ENCODE measurements around the gene LYZL6. TPM values are rescaled to one million over a fixed set of nuclear protein-coding genes. Genes with fewer than 3 reads are reported as not detected.

LYZL6 gene, protein sequence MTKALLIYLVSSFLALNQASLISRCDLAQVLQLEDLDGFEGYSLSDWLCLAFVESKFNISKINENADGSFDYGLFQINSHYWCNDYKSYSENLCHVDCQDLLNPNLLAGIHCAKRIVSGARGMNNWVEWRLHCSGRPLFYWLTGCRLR
- not detected for total RNA-seq
- long read RNA-seq = 0 reads

DNA sequence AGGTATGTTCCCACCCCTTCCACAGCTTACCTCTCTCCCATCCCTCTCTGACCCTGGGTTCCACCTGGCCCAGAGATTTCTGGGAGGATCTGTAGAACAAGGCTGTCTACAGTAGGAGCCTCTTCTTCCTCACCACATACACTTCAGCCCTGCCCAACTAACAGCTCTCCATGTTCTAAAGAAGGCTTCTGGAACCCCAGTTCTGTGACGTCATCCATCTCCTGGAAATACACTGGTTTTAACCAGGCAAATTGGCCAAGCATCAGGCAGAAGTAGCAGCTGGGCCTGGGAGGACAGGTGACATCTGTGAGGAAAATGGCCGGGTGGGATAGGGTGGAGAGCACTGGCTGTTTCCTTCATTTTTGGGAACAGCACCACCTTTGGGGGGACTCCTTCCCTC is at the start of gene LYZL6:
LYZL6 (minus strand) TSS at position 177 of the 400 bp plus-strand sequence. CDS start 4,357 bp downstream, outside the sequence.
- intact Hi-C loops (cut with DNase I) = no loop called here
- DNase-seq (no peak), ATAC-seq (ENCODE audit: poor library complexity) (no peak)

DNA sequence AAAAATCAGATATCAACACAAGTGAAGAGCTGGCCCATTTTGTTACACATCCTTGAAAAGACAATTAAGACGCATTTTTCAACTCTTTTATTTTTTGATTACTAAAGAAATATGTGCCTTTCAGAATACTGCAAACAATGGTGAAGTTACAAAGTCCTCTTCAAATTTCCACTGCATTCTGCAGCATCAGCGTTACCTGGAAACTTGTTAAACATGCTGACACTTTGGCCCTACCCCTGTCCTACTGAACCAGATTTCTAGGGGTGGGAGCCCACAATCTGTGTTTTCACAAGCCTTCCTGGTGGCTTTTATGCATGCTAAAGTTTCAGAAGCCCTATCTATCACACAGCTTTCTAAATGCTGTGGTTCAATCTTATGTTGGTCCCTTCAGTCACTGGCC is 47.6 kb upstream of the LYZL6 start:
- DNase-seq = no peak
- ATAC-seq (ENCODE audit: poor library complexity) = no peak
- intact Hi-C loops (cut with DNase I) = no loop called here

DNA sequence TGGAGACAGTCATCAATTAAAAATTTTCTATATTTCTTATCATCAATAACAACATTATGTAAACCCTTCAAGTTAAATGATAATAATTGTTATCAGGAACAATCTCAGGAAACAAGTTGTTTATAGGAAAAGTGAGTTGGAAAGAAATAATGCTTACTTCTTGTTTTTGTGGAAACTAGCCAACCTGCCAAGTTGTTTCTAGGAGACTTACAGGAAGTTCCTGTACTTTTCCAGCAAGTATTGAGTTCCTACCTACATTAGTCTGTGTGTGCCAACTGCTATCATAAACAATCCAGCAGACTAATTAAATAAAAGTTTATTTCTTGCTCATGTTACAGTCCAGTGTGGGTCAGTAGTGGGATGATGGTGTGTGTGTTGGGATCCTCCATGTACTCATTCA is 44.7 kb upstream of the LYZL6 start:
- ATAC-seq (ENCODE audit: poor library complexity) = no peak
- intact Hi-C loops (cut with DNase I) = no loop called here
- no peak for DNase-seq

DNA sequence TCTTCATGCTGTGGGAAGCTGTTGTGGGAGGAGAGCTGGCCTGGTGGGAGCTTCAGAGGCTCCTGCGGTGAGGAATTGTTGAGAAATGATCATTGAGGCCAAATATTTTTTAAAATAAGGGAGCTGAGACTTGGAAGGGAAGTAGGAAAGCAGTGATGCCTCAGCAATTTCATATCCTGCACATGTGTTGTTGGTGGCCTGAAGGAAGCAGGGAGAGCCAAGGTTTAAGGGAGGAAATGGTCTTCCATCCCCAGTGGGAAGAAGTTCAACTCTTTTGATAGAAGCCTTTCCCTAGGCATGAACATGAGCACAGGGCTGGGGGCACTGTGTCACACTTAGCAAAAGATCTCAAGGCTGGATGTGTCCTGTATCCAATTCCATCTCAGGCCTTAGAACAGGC is 43.1 kb upstream of the LYZL6 start, which contains the start of gene CCL14:
CCL14 (minus strand) TSS at position 87 of the 400 bp plus-strand sequence; CDS start at position 7, 80 bp downstream.
- peak; percentile 29 for ATAC-seq (ENCODE audit: poor library complexity)
- intact Hi-C loops (cut with DNase I) = no loop called here
- no peak for DNase-seq

DNA sequence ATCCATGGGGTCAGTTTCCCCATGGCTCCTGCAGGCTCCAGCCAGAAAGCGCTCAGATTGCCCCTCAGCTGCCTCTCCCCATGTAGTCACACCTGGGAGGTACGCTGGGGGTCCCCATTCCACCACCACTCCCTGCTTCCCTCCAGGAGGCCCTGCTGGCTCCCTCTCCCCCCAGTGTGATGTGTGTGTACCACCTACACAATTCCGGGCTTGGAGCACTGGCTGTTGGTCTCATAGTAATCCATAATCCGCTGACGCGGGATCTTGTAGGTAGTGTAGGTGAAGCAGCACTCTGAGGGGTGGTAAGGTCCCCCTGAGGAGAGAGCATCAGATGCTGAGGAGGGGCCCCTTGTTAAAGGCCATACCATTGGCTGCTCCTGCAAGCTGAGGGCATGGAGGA is 40.6 kb upstream of the LYZL6 start:
- intact Hi-C loops (cut with DNase I) = no loop called here
- DNase-seq = no peak
- ATAC-seq (ENCODE audit: poor library complexity) = no peak

DNA sequence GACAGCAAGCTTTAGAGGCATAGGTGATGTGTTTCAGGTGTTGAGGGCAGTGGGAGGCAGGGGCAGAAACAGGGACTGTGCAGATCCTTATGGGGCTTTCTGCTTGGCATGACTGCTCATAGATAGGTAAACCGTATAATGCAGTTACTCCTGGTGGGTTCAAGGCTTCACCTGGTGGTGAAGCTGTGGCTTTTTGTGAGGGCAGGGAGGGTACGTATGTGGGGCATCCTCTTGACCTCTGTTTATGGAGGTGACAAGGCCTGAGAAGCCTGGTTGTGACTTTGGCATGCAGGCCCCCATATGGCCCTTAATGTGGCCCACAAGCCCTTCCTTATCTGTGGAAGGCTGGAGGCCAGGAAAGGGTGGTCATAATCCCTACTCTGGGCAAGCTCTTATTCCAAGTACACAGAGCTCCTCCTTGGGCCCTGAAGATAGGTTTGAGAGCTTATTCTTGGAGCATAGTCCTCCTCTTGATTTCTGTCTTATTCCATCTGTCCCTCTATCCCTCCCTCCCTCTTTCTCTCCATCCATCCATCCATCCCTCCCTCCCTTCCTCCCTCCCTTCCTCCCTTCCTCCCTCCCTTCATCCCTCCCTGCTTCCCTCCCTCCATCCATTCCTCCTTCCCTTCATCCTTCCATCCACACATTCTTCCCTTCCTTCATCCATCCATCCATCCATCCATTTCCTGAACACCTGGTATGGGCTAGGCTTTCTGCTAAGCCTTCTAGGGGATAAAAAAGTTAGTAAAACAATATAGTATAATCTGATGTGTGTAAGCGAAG is 39.1 kb upstream of the LYZL6 start:
- ATAC-seq (ENCODE audit: poor library complexity) (no peak), DNase-seq (no peak)
- intact Hi-C loops (cut with DNase I) = no loop called here

DNA sequence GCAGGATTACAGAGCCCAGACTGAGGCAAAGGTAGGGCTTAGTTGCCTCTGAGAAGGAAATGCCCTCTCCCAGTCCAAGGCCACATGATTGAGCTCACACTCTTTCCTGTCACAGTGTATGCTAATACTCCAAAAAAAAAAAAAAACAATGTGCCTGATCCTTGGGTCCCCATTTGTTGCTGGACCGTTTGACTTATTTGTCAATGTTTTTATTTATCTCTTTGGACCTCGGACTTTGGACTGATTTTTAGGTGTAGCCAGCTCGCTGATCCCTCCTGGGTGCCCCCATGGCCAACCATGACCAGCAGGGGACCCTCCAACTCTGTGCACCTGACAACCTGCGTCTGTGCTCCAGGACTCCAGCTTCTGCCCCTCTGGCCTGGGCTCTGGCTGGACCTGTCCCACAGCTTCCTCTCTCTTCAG is 38.4 kb upstream of the LYZL6 start:
- DNase-seq (no peak), ATAC-seq (ENCODE audit: poor library complexity) (no peak)
- intact Hi-C loops (cut with DNase I) = no loop called here

DNA sequence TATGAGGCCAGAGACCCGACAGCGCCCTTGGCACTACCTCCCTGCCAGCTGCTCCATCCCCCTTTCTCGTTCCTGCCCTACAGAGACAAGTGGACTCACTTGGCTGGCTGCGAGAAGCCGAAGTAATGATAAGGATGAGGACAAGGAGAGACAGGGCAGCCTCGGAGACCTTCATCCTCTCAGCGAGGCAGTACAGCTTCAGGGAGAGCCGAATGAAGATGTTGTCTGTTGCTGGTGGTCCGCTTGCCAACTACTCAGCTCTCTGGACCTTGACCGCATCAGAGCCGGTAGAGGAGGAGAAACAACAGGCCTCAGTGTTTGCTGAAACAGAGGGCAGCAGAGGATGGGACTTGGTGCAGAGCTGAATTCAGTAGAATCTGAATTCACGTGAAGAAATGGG is 37.7 kb upstream of the LYZL6 start, which contains the start of gene CCL16:
CCL16 (minus strand) TSS at position 252 of the 400 bp plus-strand sequence; CDS start at position 175, 77 bp downstream.
- no peak for DNase-seq

DNA sequence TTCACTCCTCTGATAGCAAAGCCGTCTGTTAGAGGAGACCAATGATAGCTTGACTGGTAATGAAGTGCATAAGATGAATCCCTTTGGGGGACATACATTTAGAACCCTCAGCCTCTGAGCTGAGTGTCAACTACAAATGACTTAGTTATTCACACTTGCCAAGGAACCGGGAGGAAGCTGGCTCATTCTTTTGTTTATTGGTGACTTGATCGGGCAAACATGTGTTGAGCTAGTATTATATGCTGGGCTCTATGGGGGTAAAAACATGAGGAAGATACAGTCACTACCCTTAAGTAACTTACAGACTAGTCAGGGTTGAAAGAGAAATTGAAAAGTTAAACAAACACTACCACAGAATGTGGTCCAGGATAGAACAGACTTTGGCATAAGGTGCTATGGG is 34.8 kb upstream of the LYZL6 start:
- intact Hi-C loops (cut with DNase I) = loop anchor here (5.0 kb wide), 1 partner anchor 169 kb away; no protein-coding TSS in a partner anchor
- DNase-seq (no peak), ATAC-seq (ENCODE audit: poor library complexity) (no peak)

More for the DNA sequence above, 37.7 kb upstream of the LYZL6 start, which contains the start of gene CCL16:
- ATAC-seq (ENCODE audit: poor library complexity) = no peak
- intact Hi-C loops (cut with DNase I) = no loop called here

DNA sequence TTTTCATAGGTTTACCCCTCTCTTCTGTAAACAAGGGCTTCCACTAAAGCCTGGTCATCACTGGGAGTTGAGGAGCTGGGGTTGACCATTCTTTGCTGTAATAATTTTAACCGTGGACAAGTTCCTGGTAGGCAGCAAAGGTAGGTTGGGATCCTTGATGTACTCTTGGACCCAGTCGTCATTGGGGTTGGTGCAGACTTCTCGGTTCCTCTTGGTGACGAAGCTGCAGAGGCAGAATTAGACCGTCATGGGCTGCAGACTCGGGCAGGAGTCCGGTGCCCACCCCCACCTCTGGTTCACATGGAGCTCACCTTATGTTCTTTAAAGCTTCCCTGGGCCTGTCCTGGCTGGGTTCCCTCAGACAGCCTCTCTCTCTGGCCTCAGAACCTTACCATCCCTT is 34.0 kb upstream of the LYZL6 start:
- intact Hi-C loops (cut with DNase I) = loop anchor here (5.0 kb wide), 1 partner anchor 170 kb away; no protein-coding TSS in a partner anchor
- DNase-seq (no peak), ATAC-seq (ENCODE audit: poor library complexity) (no peak)

DNA sequence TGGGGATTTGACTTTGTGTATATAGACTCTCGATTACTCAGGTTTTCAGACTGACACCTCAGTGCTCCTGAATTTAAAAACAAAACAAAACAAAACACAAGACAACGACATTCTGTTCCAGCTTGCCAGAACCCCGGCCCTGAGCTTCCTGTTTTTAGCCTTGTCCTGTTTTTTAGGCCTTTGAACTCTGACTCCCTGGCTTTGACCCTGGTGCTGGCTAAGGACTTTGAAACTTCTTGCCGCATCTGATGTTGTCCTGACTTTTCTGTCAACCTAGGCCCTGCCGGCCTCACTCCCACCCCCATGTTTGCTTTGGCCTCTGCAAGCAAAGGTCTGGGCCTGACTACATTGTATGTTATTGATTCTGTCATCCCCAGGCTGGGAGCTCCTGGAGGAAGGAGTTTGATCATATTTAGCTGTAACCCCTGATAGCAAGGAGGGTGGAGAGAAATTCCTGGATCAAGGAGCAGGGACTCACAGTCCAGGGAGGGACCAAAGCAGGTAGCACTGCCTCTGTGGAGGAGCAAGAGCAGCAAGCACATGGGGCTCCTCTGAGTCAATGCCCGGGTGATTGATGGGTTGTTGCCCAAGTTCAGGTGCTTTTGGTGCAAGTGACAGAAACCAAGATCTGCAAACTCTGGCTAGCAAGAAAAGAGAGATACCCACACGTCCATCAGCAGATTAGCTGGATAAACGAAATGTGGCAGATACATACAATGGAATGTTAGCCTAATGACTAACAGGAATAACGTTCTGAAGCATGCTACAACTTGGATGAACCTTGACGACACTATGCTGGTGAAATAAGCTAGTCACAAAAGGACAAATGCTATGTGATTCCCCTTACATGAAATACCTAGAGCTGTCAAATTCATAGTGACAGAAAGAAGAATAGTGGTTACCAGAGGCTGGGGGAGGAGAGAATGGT is 30.1 kb upstream of the LYZL6 start:
- ATAC-seq (ENCODE audit: poor library complexity) (no peak), DNase-seq (no peak)
- intact Hi-C loops (cut with DNase I) = loop anchor here (5.0 kb wide), 2 partner anchors 99 to 509 kb away; no protein-coding TSS in a partner anchor

DNA sequence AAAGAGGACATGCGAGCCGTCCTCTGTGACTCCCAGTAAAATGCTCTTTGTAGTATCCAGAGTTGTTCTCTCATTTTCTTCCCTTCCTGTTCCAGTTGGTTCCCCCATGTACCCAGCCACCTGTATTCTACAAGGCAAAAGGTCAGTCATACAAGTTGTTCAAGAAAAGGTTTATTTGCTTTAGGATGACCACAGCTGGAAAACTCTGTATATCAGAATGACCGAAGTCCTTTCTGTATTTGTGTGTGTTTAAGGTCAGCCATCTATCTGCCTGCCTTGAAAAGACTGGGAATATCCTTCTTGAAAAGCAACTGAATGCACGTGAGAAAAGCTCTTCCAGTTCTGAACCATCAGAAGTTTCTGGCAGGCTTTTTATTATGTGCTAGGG is 29.4 kb upstream of the LYZL6 start:
- intact Hi-C loops (cut with DNase I) = loop anchor here (5.0 kb wide), 2 partner anchors 99 to 509 kb away; no protein-coding TSS in a partner anchor
- DNase-seq (no peak), ATAC-seq (ENCODE audit: poor library complexity) (no peak)

DNA sequence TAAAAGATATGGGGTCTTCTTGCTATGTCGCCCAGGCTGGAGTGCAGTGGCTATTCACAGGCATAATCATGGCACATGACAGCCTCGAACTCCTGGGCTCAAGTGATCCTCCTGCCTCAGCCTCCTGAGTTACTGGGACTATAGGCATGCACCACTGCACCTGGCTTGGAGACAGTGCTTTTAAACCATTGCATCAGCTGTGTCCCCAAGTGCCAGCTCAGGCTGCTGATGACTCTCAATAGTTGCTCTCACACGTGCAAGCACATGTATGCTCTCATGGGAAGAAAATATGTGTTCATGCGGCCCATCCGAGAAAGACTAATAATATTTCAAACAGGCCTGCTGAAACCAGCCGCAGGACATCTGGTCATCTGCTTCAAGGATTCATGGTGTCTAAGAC is 29.0 kb upstream of the LYZL6 start:
- intact Hi-C loops (cut with DNase I) = loop anchor here (5.0 kb wide), 2 partner anchors 100 to 510 kb away; no protein-coding TSS in a partner anchor
- ATAC-seq (ENCODE audit: poor library complexity) = no peak
- DNase-seq = no peak

DNA sequence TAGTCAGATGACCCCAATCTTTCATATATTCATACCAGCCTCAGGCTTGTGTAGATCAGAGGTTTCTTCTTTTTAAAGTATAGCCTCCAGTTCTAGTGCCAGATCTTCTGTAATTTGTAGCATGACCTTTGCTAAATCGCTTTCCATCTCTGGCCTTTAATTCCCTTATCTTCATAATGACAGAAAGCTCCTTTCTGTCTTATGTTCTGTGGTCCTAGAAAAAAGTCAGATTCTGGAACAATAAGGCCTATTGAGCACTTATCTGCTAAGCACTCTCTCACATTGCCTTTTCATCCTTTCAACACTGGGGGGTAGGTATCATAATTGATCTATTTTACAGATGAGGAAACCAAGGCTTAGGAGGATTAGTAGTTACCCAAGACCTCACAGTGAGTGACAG is 28.6 kb upstream of the LYZL6 start:
- intact Hi-C loops (cut with DNase I) = loop anchor here (5.0 kb wide), 2 partner anchors 100 to 510 kb away; no protein-coding TSS in a partner anchor
- no peak for DNase-seq
- no peak for ATAC-seq (ENCODE audit: poor library complexity)

DNA sequence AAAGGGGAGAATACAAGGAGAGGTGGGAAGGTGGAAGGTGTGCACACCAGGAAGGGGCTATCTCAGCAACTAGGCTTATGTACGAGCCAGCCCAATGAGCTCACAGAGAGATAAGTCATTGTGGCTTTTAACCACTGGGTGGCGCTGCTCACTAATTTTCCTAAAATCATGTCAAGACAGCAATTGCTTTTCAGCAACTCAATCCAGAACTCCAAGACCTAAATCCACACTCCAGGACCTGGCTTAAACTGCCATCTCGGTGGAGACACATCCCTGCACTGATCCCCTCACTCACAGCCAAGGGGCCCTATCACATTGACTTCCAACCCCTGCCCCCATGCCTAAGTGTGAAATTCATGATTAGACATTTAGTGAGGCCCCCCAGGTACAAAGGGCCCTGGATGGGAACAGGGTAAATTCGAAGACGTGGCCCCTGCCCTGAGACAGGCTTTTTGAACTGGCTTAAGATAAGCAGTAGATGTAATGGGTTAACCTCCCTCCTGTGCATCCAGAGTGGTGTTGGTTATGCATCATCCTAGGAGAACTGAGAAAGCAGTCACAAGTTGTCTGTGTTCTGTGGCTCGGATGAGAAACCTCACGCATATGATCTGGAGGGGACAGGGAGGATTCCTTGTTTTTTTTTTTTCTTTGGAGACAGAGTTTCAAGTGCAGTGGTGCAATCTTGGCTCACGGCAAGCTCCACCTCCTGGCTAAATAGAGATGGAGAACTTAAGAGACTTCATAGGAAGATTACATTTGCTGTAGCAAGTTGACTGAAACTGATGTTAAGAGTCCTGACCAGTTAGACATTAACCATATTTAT is 26.3 kb upstream of the LYZL6 start:
- intact Hi-C loops (cut with DNase I) = loop anchor here (5.0 kb wide), 2 partner anchors 103 to 513 kb away; no protein-coding TSS in a partner anchor
- ATAC-seq (ENCODE audit: poor library complexity) (peak; percentile 85), DNase-seq (peak; percentile 69)

DNA sequence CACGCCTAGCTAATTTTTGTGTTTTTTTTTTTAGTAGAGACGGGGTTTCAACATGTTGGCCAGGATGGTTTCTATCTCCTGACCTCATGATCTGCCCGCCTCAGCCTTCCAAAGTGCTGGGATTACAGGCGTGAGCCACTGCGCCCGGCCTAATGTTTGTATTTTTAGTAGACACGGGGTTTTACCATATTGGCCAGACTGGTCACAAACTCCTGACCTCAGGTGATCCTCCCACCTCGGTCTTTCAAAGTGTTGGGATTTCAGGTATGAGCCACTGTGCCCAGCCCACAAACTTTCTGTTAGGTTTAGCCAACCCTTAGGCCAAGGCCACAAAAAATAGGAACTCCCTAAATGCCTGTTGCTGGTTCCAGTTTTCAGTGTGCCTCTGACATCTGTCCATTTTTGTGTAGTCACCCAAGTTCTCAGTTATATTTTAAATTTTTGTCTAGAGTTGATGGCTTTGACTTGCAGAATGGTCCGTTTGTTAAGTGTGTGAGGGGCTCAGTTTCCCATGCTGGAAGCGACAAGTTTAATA is 25.1 kb upstream of the LYZL6 start:
- intact Hi-C loops (cut with DNase I) = no loop called here
- ATAC-seq (ENCODE audit: poor library complexity) (no peak), DNase-seq (no peak)

DNA sequence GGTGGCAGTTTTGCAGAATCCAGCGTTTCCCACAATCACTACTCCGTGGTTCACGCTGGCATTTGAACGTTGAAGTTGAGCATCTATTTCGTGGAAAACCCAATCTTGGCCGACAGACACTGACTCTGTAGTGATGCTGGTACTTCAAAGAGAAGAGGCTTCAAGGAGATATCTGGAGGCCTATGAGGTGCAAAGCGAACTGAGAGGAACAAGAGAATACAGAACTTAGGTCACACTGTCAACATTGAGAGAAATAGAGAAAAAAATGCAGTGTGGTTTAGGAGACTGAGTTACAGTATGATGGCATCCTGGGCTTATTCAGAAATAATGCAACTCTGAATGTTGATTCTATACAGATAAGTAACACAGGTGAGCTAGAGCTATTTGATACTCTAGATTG is 21.8 kb upstream of the LYZL6 start:
- ATAC-seq (ENCODE audit: poor library complexity) = no peak
- intact Hi-C loops (cut with DNase I) = no loop called here
- DNase-seq = no peak

DNA sequence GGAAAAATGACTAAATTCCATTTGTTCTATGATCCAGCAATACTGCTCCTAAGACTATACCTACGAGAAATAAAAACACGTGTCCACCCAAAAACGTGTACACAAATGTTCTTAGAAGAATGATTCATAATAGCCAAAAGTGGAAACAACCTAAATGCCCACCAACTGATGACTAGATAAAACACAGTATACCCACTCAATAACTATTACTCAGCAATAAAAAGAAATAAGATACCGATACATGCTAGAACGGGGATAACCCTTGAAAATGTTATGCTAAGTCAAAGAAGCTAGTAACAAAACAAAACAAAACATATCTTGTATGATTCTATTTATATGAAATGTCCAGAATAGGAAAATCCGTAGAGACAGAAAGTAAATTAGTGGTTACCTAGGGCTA is 20.1 kb upstream of the LYZL6 start:
- intact Hi-C loops (cut with DNase I) = no loop called here
- ATAC-seq (ENCODE audit: poor library complexity) = no peak
- DNase-seq = no peak

Data from Right ventricle myocardium superior (tissue), 1 donor.